Mucosa of descending colon (tissue), 3 donors: ENCODE data around the gene NINJ2. TPM values are rescaled to one million over a fixed set of nuclear protein-coding genes. Genes with fewer than 3 reads are reported as not detected.
"Not testable (repeated sequence)": the region's sequence is repeated elsewhere in the genome, so short reads cannot be mapped to it uniquely, and the experiment has no call there.

Experiments
- ATAC-seq: fragments of 200-7000 bp; cut with Tn5 transposase; one replicate; pipeline ENCODE4 v1.9.1; 2020; ENCODE audit warnings: mild to moderate bottlenecking, moderate library complexity
- DNase-seq, 3 donors: peaks; one replicate each; pipeline ENCODE4 v3.0.0-alpha.2; 2020
- H3K36me3 ChIP-seq: fragments of 200-600 bp; one replicate; pipeline ENCODE4 v1.8.0; 2021; ENCODE audit warnings: low read depth, mild to moderate bottlenecking
- H3K4me1 ChIP-seq: fragments of 200-600 bp; one replicate; pipeline ENCODE4 v1.8.0; 2021; ENCODE audit warnings: low read depth, mild to moderate bottlenecking
- H3K4me3 ChIP-seq: fragments of 200-600 bp; one replicate; pipeline ENCODE4 v1.8.0; 2021; ENCODE audit warnings: mild to moderate bottlenecking
- H3K9me3 ChIP-seq: fragments of 200-600 bp; one replicate; pipeline ENCODE4 v1.8.0; 2021; ENCODE audit warnings: mild to moderate bottlenecking
- CTCF ChIP-seq: fragments of 200-600 bp; IDR thresholded peaks from one replicate; pipeline ENCODE4 v1.8.0; 2022; ENCODE audit warnings: antibody characterized with exemption, mild to moderate bottlenecking
- intact Hi-C, 2 donors: fragments of 100-400 bp; cut with DNase I in 1 of 2; cut with micrococcal nuclease in 1 of 2; formaldehyde crosslinking; loops; one replicate each; pipeline versions ENCODE4 v1.11.0 to v1.11.1; 2022; cut with DNase I, micrococcal nuclease
- total RNA-seq, 3 donors: library from RNA; stranded (reverse); fragmentation: NEBNext Ultra II Directional in 2 of 3; extraction: Animal tissue kit (Norgen Biotek cat#: 25700) in 2 of 3; gene quantifications; one replicate each; pipeline versions ENCODE4 v1.2.1 to v1.2.4, GENCODE V29; 2021 to 2023
- donor health status: DM: no; HTN: no; CAD: no; lungs with moderate emphysema.
- donor health status: DM: no; HTN: no; CAD: no.
- donor health status: DM: no; HTN: yes; CAD: no.

Gene NINJ2
- total RNA-seq, 3 donors from 2014 or later: 3.6 to 5.2 (median 3.8) TPM

GRCh38 chr12:636632-637031, 26.6 kb downstream of the NINJ2 start:
- intact Hi-C loops: no loop called here
- no peaks in the 10 kb centered on the region for H3K9me3 ChIP-seq
- H3K4me3 ChIP-seq: no peak overlapping the region
- H3K36me3 ChIP-seq: no peaks in the 10 kb centered on the region
- no peak for TF ChIP-seq CTCF
- DNase-seq: no peak
- no peak for ATAC-seq
- H3K4me1 ChIP-seq: no peaks in the 10 kb centered on the region

GRCh38 chr12:633731-634130, 29.5 kb downstream of the NINJ2 start:
- ATAC-seq: no peak
- no peaks in the 10 kb centered on the region for H3K36me3 ChIP-seq
- DNase-seq: no peak
- no peaks in the 10 kb centered on the region for H3K9me3 ChIP-seq
- intact Hi-C loops: no loop called here
- TF ChIP-seq CTCF: no peak
- no peak overlapping the region for H3K4me3 ChIP-seq
- no peaks in the 10 kb centered on the region for H3K4me1 ChIP-seq

- no peaks in the 10 kb centered on the region for H3K9me3 ChIP-seq
- DNase-seq (no peak), ATAC-seq (peak; percentile 55)
- intact Hi-C loops: no loop called here
- no peaks in the 10 kb centered on the region for H3K4me1 ChIP-seq
- TF ChIP-seq CTCF: no peak
- no peaks in the 10 kb centered on the region for H3K36me3 ChIP-seq
- H3K4me3 ChIP-seq: no peak overlapping the region
Observed at GRCh38 chr12:632102-632696, 31.0 kb downstream of the NINJ2 start.

- no peak for TF ChIP-seq CTCF
- intact Hi-C loops: no loop called here
- Histone ChIP-seq H3K9me3 (no peaks in the 10 kb centered on the region), H3K36me3 (no peaks in the 10 kb centered on the region), H3K4me1 (no peaks in the 10 kb centered on the region), H3K4me3 (no peak overlapping the region)
- DNase-seq: peak in 2 of 3 donors; percentile 76 to 86
- ATAC-seq: peak; percentile 91
Observed at GRCh38 chr12:630656-631632, 32.3 kb downstream of the NINJ2 start.

GRCh38 chr12:628742-629078, 34.5 kb downstream of the NINJ2 start:
- DNase-seq, H3K4me1 ChIP-seq, H3K9me3 ChIP-seq, H3K4me3 ChIP-seq, H3K36me3 ChIP-seq, intact Hi-C loops, ATAC-seq: not testable (repeated sequence)
